Esophagus (tissue), 2 donors: Measurements from ENCODE around the gene NOS3. TPM values are rescaled to one million over a fixed set of nuclear protein-coding genes. Genes with fewer than 3 reads are reported as not detected.

Source experiments
- H3K27ac ChIP-seq, 2 donors: one replicate each; pipeline ENCODE4 v1.5.1; 2013; ENCODE audit warnings: low read depth in 2 of 2, mild to moderate bottlenecking in 2 of 2, inconsistent platforms in 1 of 2, low read length in 1 of 2, moderate library complexity in 1 of 2
- H3K27me3 ChIP-seq, 2 donors: one replicate each; pipeline ENCODE4 v1.6.1; 2013; ENCODE audit warnings: low read length in 2 of 2, control low read depth in 1 of 2, mild to moderate bottlenecking in 1 of 2; ENCODE audit not compliant: insufficient read depth in 2 of 2, control insufficient read depth in 1 of 2
- H3K36me3 ChIP-seq, 2 donors: one replicate each; pipeline ENCODE4 v1.6.1; 2013; ENCODE audit warnings: low read length in 1 of 2; ENCODE audit not compliant: control insufficient read depth in 2 of 2, insufficient read depth in 2 of 2
- H3K4me1 ChIP-seq, 2 donors: one replicate each; pipeline ENCODE4 v1.6.1; 2013; ENCODE audit warnings: low read length in 1 of 2; ENCODE audit not compliant: control insufficient read depth in 2 of 2, insufficient read depth in 2 of 2
- H3K4me3 ChIP-seq, 2 donors: one replicate each; pipeline ENCODE4 v1.5.1; 2013; ENCODE audit warnings: low read length in 2 of 2, mild to moderate bottlenecking in 2 of 2, low read depth in 1 of 2, moderate library complexity in 1 of 2
- H3K9me3 ChIP-seq, 2 donors: one replicate each; pipeline ENCODE4 v1.6.1; 2013; ENCODE audit warnings: mild to moderate bottlenecking in 2 of 2, low read depth in 1 of 2, low read length in 1 of 2, moderate library complexity in 1 of 2; ENCODE audit not compliant: control insufficient read depth in 2 of 2, insufficient read depth in 1 of 2
- WGBS, 2 donors: extraction: QIAGEN DNeasy Blood & Tissue Kit; methylation state at CpG; one replicate each; pipeline ENCODE4 v1.1.7; 2013; 5-methylcytosine and 5-hydroxymethylcytosine counted together
- polyA plus RNA-seq, 2 donors: library from polyadenylated mRNA; stranded (reverse); fragments of 200-250 nt; gene quantifications; one replicate each; pipeline ENCODE4 v1.2.3, GENCODE V29; 2013
- donor health status: healthy with polysubstance abuse.
- donor health status: Bipolar disorder and iron deficiency.

NOS3 gene
- polyA plus RNA-seq, 2 donors = 4.5 to 4.9 TPM

DNA sequence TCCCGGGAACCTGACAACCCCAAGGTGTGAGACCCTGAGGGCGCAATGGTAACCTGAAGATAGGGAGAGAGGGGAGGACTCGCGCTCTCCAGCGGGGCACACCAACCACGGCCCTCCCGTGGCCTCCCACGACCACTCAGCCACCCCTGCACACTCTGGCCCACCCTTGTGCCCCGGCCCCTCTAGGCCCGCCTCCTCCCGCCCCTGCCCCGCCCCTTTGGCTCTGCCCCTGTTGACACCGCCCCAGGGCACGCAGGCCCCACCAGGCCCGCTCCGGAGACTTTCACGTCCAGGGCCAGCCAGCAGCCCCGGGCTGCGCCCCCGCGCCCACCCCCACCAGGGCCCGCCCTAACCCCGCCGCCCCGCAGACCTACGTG is 22.5 kb downstream of the NOS3 start:
- Histone ChIP-seq H3K9me3 (no peaks in the 10 kb centered on the region), H3K4me1 (peaks cover 7 to 18% of the 10 kb centered on the region in 2 donors), H3K4me3 (peak overlapping the region in 1 of 2 donors; percentile 12), H3K36me3 (no peaks in the 10 kb centered on the region), H3K27me3 (no peaks in the 10 kb centered on the region), H3K27ac (no peak overlapping the region)
- WGBS, 2 donors = 15 to 16% methylated on average over 21 to 26 of the region's 26 CpGs

DNA sequence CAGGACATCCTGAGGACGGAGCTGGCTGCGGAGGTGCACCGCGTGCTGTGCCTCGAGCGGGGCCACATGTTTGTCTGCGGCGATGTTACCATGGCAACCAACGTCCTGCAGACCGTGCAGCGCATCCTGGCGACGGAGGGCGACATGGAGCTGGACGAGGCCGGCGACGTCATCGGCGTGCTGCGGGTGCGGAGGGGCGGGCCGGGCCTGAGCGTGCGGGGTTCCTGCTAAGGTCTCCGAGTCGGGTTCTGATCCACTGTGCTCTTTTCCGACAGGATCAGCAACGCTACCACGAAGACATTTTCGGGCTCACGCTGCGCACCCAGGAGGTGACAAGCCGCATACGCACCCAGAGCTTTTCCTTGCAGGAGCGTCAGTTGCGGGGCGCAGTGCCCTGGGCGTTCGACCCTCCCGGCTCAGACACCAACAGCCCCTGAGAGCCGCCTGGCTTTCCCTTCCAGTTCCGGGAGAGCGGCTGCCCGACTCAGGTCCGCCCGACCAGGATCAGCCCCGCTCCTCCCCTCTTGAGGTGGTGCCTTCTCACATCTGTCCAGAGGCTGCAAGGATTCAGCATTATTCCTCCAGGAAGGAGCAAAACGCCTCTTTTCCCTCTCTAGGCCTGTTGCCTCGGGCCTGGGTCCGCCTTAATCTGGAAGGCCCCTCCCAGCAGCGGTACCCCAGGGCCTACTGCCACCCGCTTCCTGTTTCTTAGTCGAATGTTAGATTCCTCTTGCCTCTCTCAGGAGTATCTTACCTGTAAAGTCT is 23.1 kb downstream of the NOS3 start:
- no peaks in the 10 kb centered on the region for H3K27me3 ChIP-seq

DNA sequence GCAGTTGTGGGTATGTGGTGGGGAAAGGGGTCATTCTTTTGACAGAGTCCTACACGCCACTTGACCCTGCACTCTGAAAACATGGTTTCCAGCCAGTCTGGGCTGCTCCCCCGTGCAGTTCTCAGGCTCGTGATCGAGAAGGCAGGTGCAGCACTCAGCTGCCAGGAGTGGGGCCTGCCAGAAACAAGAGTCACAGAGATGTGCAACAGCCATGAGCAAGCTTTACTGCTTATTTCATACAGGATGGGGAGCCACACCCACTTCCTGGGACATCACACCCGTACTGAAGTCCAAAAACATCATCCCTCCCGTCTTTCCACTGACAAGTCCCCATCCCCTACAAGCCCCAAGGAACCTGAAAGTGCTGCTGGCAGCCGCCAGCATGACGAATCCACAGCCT is 24.1 kb downstream of the NOS3 start:
- Histone ChIP-seq H3K4me1 (peaks cover 7 to 28% of the 10 kb centered on the region in 2 donors), H3K27ac (no peak overlapping the region), H3K36me3 (no peaks in the 10 kb centered on the region), H3K4me3 (no peak overlapping the region), H3K27me3 (peaks cover 0 to 4% of the 10 kb centered on the region in 2 donors), H3K9me3 (peaks cover 0 to 5% of the 10 kb centered on the region in 2 donors)
- WGBS, 2 donors = 64 to 66% methylated on average over 8 of the region's 8 CpGs

More for the DNA sequence above, 23.1 kb downstream of the NOS3 start:
- H3K9me3 ChIP-seq = peaks cover 0 to 2% of the 10 kb centered on the region in 2 donors
- H3K27ac ChIP-seq = peak overlapping the region in 1 of 2 donors; percentile 0
- H3K4me1 ChIP-seq = peaks cover 7 to 23% of the 10 kb centered on the region in 2 donors
- no peaks in the 10 kb centered on the region for H3K36me3 ChIP-seq
- 13 to 23% methylated on average over 55 of the region's 55 CpGs for WGBS, 2 donors
- H3K4me3 ChIP-seq = peak overlapping the region; percentile 12 to 26

DNA sequence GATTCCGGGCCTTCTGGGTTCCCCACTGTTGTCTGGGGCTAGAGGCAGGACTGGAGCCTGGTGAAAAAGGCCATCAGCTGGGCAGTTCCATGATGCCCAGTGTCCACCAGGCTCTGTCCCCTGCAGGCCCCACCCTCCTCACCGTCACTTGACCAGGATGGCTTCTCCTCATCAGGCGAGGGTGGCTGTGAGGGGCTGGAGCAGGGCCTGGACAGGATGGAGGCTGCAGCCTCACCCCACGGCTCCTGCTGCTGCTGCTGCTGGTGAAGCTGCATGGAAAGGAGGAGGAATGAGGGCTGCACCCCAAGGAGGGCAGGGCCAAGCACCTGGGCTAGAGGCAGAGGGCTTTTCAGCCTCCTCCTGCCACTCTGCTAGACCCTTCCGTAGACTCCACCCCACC is 25.1 kb downstream of the NOS3 start:
- Histone ChIP-seq H3K36me3 (no peaks in the 10 kb centered on the region), H3K9me3 (peaks cover 0 to 5% of the 10 kb centered on the region in 2 donors), H3K4me1 (peaks cover 7 to 28% of the 10 kb centered on the region in 2 donors), H3K4me3 (no peak overlapping the region), H3K27me3 (peaks cover 0 to 7% of the 10 kb centered on the region in 2 donors), H3K27ac (peak overlapping the region in 1 of 2 donors; percentile 6)
- 82 to 85% methylated on average over 5 of the region's 5 CpGs for WGBS, 2 donors

DNA sequence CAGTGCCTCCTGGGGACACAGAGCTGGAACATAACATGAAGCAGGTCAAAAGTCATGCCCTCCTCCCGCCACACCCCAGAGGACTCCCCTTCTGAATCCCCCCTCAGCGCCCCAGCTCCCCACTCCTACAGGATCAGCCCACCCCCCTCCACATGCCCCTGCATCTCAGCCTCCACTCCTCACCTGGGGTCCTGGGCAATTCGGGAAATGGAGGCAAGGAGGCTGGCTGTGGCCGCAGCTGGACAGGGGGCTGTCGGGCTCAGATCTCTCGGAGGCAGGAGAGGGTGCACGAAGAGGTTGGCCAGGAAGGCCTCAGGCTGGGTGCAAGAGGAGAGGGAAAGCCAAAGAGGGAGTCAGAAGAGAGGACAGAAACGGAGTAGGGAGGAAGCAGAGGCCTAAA is 25.7 kb downstream of the NOS3 start:
- 86 to 89% methylated on average over 8 of the region's 8 CpGs for WGBS, 2 donors
- no peak overlapping the region for H3K4me3 ChIP-seq
- H3K4me1 ChIP-seq = peaks cover 7 to 28% of the 10 kb centered on the region in 2 donors
- no peak overlapping the region for H3K27ac ChIP-seq
- H3K27me3 ChIP-seq = peaks cover 0 to 7% of the 10 kb centered on the region in 2 donors
- no peaks in the 10 kb centered on the region for H3K36me3 ChIP-seq
- H3K9me3 ChIP-seq = peaks cover 0 to 5% of the 10 kb centered on the region in 2 donors

DNA sequence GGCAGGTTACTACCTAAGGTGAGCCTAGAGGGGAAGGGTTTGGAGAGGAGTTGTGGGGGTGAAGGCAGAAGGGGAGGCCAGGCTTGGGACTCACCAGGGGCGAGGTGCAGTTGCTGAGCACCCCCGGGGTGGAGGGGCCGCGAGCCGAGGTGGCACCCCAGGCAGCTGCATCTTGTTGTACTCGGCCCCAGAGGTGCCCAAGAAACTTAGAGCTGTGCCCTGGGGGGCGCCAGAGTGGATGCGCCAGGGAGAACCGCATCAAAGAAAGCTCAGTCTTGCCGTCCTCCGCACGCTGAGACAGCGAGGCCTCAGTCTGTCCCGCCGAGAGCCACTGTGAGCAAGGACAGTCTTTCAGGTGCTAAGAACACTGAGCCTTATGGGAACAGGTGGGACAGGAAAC is 26.1 kb downstream of the NOS3 start:
- Histone ChIP-seq H3K4me1 (peaks cover 7 to 28% of the 10 kb centered on the region in 2 donors), H3K27ac (no peak overlapping the region), H3K36me3 (no peaks in the 10 kb centered on the region), H3K4me3 (no peak overlapping the region), H3K9me3 (peaks cover 0 to 5% of the 10 kb centered on the region in 2 donors), H3K27me3 (peaks cover 0 to 7% of the 10 kb centered on the region in 2 donors)
- 87 to 88% methylated on average over 15 of the region's 15 CpGs for WGBS, 2 donors

DNA sequence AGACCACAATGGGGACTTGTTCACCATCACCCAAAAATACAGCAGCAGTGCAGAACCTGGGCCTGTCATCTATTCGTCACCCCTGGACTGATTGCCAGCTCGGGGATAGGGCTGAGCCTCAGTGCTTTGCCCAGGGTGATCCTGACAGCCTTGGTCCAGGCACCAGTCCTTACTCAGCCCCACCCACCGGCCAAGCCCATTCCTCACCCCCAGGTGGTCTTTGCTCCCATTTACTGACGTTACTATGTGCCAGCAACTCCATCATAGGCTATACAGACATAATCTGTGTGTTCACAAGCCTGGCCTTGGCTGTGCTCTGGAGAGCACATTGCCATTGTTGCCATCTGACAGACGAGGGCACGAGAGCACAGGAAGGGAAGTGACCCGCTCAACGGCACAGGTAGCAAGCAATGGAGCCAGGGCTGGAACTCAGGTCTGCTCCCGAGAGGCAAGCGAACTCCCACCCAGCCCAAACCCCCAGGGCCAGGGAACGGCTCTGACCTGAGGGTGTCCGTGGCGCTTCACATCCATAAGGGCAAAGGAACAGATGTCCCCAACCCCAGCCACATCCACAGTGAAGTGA is 26.6 kb downstream of the NOS3 start:
- 45 to 47% methylated on average over 13 of the region's 13 CpGs for WGBS, 2 donors
- H3K4me3 ChIP-seq = no peak overlapping the region

DNA sequence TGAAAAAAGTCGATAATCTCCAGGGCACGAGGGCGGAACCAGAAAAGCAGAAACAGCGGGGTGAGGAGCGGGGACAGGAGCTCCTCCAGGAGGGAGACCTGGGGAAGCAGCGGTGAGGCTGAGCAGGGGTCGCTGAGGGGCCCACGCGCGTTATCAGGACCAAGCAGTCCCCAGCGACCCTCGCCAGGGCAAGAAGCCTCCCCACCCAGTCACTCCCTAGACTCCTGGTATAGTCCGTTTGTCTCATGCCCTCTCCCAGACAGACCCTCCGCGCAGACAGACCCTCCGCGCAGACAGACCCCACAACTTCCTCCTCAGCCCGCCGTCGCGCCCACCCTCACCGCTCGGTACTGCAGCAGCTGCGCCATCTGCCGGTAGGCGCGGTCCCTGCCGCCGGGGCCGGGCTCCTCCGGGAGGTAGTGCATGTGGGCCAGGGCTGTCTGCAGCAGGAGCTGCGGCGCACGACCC is 27.2 kb downstream of the NOS3 start:
- H3K4me3 ChIP-seq = peak overlapping the region; percentile 19 to 20
- 6 to 7% methylated on average over 31 to 34 of the region's 34 CpGs for WGBS, 2 donors
- H3K27ac ChIP-seq = no peak overlapping the region
- H3K9me3 ChIP-seq = peaks cover 0 to 5% of the 10 kb centered on the region in 2 donors
- peaks cover 7 to 26% of the 10 kb centered on the region in 2 donors for H3K4me1 ChIP-seq
- peaks cover 0 to 7% of the 10 kb centered on the region in 2 donors for H3K27me3 ChIP-seq
- no peaks in the 10 kb centered on the region for H3K36me3 ChIP-seq

More for the DNA sequence above, 26.6 kb downstream of the NOS3 start:
- peaks cover 7 to 28% of the 10 kb centered on the region in 2 donors for H3K4me1 ChIP-seq
- peaks cover 0 to 5% of the 10 kb centered on the region in 2 donors for H3K9me3 ChIP-seq
- no peaks in the 10 kb centered on the region for H3K36me3 ChIP-seq
- no peak overlapping the region for H3K27ac ChIP-seq
- peaks cover 0 to 7% of the 10 kb centered on the region in 2 donors for H3K27me3 ChIP-seq

DNA sequence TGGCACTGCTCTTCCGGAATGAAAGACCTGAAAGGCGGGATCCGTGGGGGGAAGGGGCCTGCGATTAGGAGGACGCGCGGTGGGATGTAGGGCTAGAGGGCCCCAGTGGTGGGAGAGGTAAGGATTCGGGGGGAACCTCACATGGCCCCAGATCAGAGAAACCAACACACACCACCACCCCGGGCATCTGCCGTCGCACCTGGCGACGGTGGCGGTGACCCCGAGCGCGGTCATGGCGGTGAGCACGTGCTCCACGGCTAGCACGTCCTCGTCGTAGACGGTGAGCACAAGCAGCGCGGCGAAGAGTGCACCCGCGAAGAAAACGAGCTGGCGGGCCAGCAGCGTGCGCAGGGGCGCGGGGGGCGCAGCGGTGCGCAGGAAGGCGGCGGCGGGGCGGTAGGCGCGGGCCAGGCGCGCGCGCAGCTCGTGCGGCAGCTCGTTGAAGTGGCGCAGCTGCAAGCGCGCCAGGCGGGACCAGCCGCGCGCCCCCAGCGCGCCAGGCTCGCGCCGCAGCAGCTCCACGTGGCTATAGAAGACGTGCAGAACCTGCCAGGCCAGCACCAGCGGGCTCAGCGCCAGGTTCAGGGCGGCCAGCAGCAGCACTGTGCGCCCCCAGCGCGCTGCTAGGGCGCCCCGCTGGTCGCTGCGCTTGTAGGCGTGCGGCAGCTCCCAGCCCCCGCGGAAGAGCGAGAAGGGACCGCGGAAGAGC is 27.8 kb downstream of the NOS3 start:
- Histone ChIP-seq H3K27me3 (peaks cover 0 to 7% of the 10 kb centered on the region in 2 donors), H3K4me3 (peak overlapping the region; percentile 19 to 37), H3K4me1 (peaks cover 2 to 21% of the 10 kb centered on the region in 2 donors), H3K36me3 (no peaks in the 10 kb centered on the region), H3K27ac (no peak overlapping the region), H3K9me3 (peaks cover 0 to 5% of the 10 kb centered on the region in 2 donors)
- 2% methylated on average over 65 to 82 of the region's 82 CpGs for WGBS, 2 donors
